ENCODE data around the gene ZNRF1. TPM values are rescaled to one million over a fixed set of nuclear protein-coding genes. Genes with fewer than 3 reads are reported as not detected.

The ZNRF1 gene
- total and polyA plus RNA-seq, 10 donors, result 1.4 to 13.4 (median 6.4) TPM

DNA sequence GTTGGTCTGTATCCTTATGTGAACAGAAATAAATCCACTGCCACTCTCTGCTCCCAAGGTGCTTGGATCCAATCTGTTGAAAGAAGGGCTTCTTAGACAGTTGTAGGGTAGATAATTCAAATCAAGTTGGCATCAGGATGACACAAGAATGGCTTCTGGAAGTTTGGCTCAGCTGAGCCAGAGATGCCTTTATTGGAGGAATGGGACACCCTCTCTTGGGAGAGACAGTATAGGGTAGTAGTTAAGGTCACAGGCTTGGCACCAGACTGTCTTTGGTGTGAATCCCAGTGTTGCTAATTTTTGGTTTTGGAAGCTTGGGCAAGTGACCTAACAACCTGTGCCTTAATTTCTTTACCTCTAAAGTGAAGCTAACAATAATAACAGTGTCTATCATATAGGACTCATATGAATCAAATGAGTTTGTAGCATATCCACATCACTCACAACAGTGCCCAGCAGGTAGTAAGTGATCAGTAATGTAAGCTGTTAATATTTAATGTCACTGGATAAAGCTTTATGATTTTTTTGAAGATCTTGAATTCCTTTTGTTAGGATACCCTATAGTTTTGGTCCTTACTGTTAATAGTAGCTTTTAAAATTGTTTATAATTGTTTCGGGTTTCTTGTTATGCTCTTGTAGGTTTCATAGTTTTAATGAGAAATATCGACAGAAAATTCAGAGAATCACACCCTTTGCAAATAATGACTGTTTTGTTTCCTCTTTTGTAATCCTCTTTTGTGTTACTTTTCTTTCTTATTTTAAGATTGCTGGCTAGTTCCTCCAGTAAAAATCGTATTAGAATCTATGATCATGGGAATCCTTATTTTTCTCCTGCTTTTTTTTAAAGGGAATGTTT, 19.1 kb downstream of the ZNRF1 start:
- Histone ChIP-seq H3K4me3 (no peak overlapping the region), H3K9me3 (peaks cover 0 to 23% (median 18%) of the 10 kb centered on the region in 8 donors), H3K4me1 (peaks cover 2 to 13% (median 4%) of the 10 kb centered on the region in 6 donors), H3K27ac (no peak overlapping the region), H3K27me3 (replicated peaks in 1 of 7) (no peaks in the 10 kb centered on the region), H3K36me3 (no peaks in the 10 kb centered on the region)
- DNase-seq, result no peak
- TF ChIP-seq, protein P1, sequence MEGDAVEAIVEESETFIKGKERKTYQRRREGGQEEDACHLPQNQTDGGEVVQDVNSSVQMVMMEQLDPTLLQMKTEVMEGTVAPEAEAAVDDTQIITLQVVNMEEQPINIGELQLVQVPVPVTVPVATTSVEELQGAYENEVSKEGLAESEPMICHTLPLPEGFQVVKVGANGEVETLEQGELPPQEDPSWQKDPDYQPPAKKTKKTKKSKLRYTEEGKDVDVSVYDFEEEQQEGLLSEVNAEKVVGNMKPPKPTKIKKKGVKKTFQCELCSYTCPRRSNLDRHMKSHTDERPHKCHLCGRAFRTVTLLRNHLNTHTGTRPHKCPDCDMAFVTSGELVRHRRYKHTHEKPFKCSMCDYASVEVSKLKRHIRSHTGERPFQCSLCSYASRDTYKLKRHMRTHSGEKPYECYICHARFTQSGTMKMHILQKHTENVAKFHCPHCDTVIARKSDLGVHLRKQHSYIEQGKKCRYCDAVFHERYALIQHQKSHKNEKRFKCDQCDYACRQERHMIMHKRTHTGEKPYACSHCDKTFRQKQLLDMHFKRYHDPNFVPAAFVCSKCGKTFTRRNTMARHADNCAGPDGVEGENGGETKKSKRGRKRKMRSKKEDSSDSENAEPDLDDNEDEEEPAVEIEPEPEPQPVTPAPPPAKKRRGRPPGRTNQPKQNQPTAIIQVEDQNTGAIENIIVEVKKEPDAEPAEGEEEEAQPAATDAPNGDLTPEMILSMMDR (IDR thresholded peaks at IDR 0.05 in 8 of 11, conservative IDR thresholded peaks at IDR 0.05 in 3 of 11), result no peak
- TF ChIP-seq POLR2A (IDR thresholded peaks at IDR 0.05) (no peak), POLR2AphosphoS5 (IDR thresholded peaks at IDR 0.05) (no peak)
- intact Hi-C loops (cut with DNase I; ENCODE audit: low total_unique reads), result no loop called here
- 44 to 58% (median 50%) methylated on average over 3 of the region's 3 CpGs for WGBS, 5 donors

DNA sequence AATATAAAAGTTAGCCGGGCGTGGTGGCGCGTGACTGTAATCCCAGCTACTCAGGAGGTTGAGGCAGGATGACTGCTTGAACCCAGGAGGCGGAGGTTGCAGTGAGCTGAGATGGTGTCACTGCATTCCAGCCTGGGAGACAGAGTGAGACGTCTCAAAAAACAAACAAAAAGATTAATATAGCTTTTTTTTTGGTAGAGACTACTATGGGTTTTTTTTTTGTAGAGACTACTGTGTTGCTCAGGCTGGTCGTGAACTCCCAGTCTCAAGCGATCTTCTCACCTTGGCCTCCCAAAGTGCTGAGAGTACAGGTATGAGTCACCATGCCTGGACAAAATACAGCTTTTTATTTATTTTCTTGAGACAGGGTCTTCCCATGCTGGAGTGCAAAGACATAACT, 20.2 kb downstream of the ZNRF1 start:
- Histone ChIP-seq H3K27me3 (replicated peaks in 1 of 7) (no peaks in the 10 kb centered on the region), H3K36me3 (no peaks in the 10 kb centered on the region), H3K4me1 (peaks cover 0 to 9% (median 0%) of the 10 kb centered on the region in 6 donors), H3K27ac (no peak overlapping the region), H3K9me3 (peaks cover 0 to 23% (median 18%) of the 10 kb centered on the region in 8 donors), H3K4me3 (no peak overlapping the region)
- WGBS, 5 donors, result 81 to 92% (median 84%) methylated on average over 8 of the region's 8 CpGs
- no peak for DNase-seq
- no peak for TF ChIP-seq POLR2A (IDR thresholded peaks at IDR 0.05)
- no peak for TF ChIP-seq POLR2AphosphoS5 (IDR thresholded peaks at IDR 0.05)
- TF ChIP-seq, protein P1 (IDR thresholded peaks at IDR 0.05 in 8 of 11, conservative IDR thresholded peaks at IDR 0.05 in 3 of 11), result no peak
- intact Hi-C loops (cut with DNase I; ENCODE audit: low total_unique reads), result no loop called here

DNA sequence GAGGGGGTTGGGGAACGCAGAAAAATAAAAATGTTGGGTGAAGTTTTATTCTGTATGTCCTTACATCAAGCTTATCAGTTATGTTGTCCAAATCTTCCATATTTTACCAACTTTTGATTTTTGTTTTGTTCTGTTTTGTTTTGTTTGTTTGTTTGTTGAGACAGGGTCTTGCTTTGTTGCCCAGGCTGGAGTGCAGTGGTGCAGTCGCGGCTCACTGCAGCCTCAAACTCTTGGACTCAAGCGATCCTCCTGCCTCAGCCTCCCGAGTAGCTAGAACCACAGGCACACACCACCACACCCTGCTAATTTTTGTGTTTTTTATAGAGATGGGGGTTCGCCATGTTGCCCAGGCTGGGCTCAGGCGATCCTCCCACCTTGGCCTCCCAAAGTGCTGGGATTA, 20.8 kb downstream of the ZNRF1 start:
- peaks cover 0 to 15% (median 2%) of the 10 kb centered on the region in 6 donors for H3K4me1 ChIP-seq
- H3K36me3 ChIP-seq, result no peaks in the 10 kb centered on the region
- TF ChIP-seq POLR2A (IDR thresholded peaks at IDR 0.05) (no peak), POLR2AphosphoS5 (IDR thresholded peaks at IDR 0.05) (no peak)
- TF ChIP-seq, protein P1 (IDR thresholded peaks at IDR 0.05 in 8 of 11, conservative IDR thresholded peaks at IDR 0.05 in 3 of 11), result no peak
- 93 to 98% (median 97%) methylated on average over 7 of the region's 7 CpGs for WGBS, 5 donors
- no peak for DNase-seq
- peaks cover 0 to 23% (median 18%) of the 10 kb centered on the region in 8 donors for H3K9me3 ChIP-seq
- H3K27me3 ChIP-seq (replicated peaks in 1 of 7), result no peaks in the 10 kb centered on the region
- intact Hi-C loops (cut with DNase I; ENCODE audit: low total_unique reads), result no loop called here
- no peak overlapping the region for H3K27ac ChIP-seq
- no peak overlapping the region for H3K4me3 ChIP-seq

DNA sequence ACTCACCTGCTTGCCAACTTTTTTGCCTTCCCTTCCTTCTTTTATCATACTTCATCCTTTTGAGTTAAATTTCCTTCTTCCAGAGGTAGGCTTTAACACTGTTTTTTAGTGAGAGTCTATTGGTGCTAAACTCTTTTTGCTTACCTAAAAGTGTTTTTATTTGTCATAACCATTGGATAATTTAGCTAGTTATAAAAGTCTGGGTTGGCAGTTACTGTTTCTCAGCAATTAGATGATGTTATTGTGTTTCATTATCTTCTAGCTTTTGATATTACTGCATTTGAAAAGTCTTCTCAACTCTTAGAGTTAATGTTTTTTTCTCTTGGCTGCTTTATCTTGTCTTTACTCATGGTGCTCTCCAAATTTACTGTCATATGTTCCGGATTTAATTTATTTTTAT, 22.6 kb downstream of the ZNRF1 start:
- 93 to 100% (median 97%) methylated on average over 1 of the region's 1 CpG for WGBS, 5 donors
- H3K4me3 ChIP-seq, result no peak overlapping the region
- no peak for DNase-seq
- intact Hi-C loops (cut with DNase I; ENCODE audit: low total_unique reads), result no loop called here
- no peaks in the 10 kb centered on the region for H3K27me3 ChIP-seq (replicated peaks in 1 of 7)
- no peaks in the 10 kb centered on the region for H3K36me3 ChIP-seq
- peaks cover 0 to 33% (median 8%) of the 10 kb centered on the region in 6 donors for H3K4me1 ChIP-seq
- TF ChIP-seq POLR2A (IDR thresholded peaks at IDR 0.05), result no peak
- no peak for TF ChIP-seq POLR2AphosphoS5 (IDR thresholded peaks at IDR 0.05)
- TF ChIP-seq, protein P1 (IDR thresholded peaks at IDR 0.05 in 8 of 11, conservative IDR thresholded peaks at IDR 0.05 in 3 of 11), result no peak
- no peak overlapping the region for H3K27ac ChIP-seq
- peaks cover 0 to 23% (median 18%) of the 10 kb centered on the region in 8 donors for H3K9me3 ChIP-seq
